ENCODE measurements around the gene UCHL5.

UCHL5 gene

GRCh38 chr1:192967211-192967877 is 91.8 kb downstream of the UCHL5 start:
- Histone ChIP-seq H3K27ac (replicated peaks) (no peak overlapping the region), H3K4me3 (replicated peaks; ENCODE audit: insufficient read depth, low read length) (no peak overlapping the region), H3K27me3 (ENCODE audit: insufficient read depth, poor library complexity, severe bottlenecking) (no peaks in the 10 kb centered on the region)
- DNase-seq (ENCODE audit: low read depth in 1 of 2, low spot score in 1 of 2), result no peak
- TF ChIP-seq SPI1 (IDR thresholded peaks at IDR 0.05; ENCODE audit: borderline replicate concordance, low read depth), result peak; percentile 70; the same call in 1 of the 2 replicates
- TF ChIP-seq POLR2AphosphoS5 (IDR thresholded peaks at IDR 0.05; ENCODE audit: low read depth), result no peak
- no peak for TF ChIP-seq GABPA (IDR thresholded peaks at IDR 0.05; ENCODE audit: low read depth)

GRCh38 chr1:192966073-192966472 is 93.1 kb downstream of the UCHL5 start:
- TF ChIP-seq REST (IDR thresholded peaks at IDR 0.05; ENCODE audit: insufficient replicate concordance, low read depth), result no peak
- no peak for TF ChIP-seq SPI1 (IDR thresholded peaks at IDR 0.05; ENCODE audit: borderline replicate concordance, low read depth)
- no peak for TF ChIP-seq POLR2AphosphoS5 (IDR thresholded peaks at IDR 0.05; ENCODE audit: low read depth)
- TF ChIP-seq CTCF (IDR thresholded peaks at IDR 0.05; ENCODE audit: insufficient read depth, low read length), result no peak
- TF ChIP-seq GABPA (IDR thresholded peaks at IDR 0.05; ENCODE audit: low read depth), result no peak
- Histone ChIP-seq H3K27me3 (ENCODE audit: insufficient read depth, poor library complexity, severe bottlenecking) (no peaks in the 10 kb centered on the region), H3K27ac (replicated peaks) (no peak overlapping the region), H3K4me3 (replicated peaks; ENCODE audit: insufficient read depth, low read length) (no peak overlapping the region)
- DNase-seq (ENCODE audit: low read depth in 1 of 2, low spot score in 1 of 2), result no peak

GRCh38 chr1:192962901-192963300 is 96.3 kb downstream of the UCHL5 start:
- no peaks in the 10 kb centered on the region for H3K27me3 ChIP-seq (ENCODE audit: insufficient read depth, poor library complexity, severe bottlenecking)
- TF ChIP-seq REST (IDR thresholded peaks at IDR 0.05; ENCODE audit: insufficient replicate concordance, low read depth) (no peak), GABPA (IDR thresholded peaks at IDR 0.05; ENCODE audit: low read depth) (no peak), POLR2AphosphoS5 (IDR thresholded peaks at IDR 0.05; ENCODE audit: low read depth) (no peak)
- no peak overlapping the region for H3K27ac ChIP-seq (replicated peaks)
- DNase-seq (ENCODE audit: low read depth in 1 of 2, low spot score in 1 of 2), result no peak
- H3K4me3 ChIP-seq (replicated peaks; ENCODE audit: insufficient read depth, low read length), result no peak overlapping the region
